Upper lobe of right lung (tissue), 1 donor: ENCODE measurements around the gene HSPG2. TPM values are rescaled to one million over a fixed set of nuclear protein-coding genes. Genes with fewer than 3 reads are reported as not detected.
A peak's percentile ranks its signal among the peaks of the same experiment; 100 is the strongest.

Experiments
- ATAC-seq: fragments of 200-7000 bp; cut with Tn5 transposase; one replicate; pipeline ENCODE4 v1.9.1; 2020; ENCODE audit warnings: mild to moderate bottlenecking, moderate library complexity
- DNase-seq: peaks from one replicate; pipeline ENCODE4 v3.0.0-alpha.2; 2020
- H3K27ac ChIP-seq: fragments of 200-600 bp; one replicate; pipeline ENCODE4 v1.8.0; 2022
- H3K27me3 ChIP-seq: fragments of 200-600 bp; one replicate; pipeline ENCODE4 v1.8.0; 2022; ENCODE audit warnings: mild to moderate bottlenecking
- H3K36me3 ChIP-seq: fragments of 200-600 bp; one replicate; pipeline ENCODE4 v1.8.0; 2022
- H3K4me1 ChIP-seq: fragments of 200-600 bp; one replicate; pipeline ENCODE4 v1.8.0; 2022
- H3K4me3 ChIP-seq: fragments of 200-600 bp; one replicate; pipeline ENCODE4 v1.8.0; 2022; ENCODE audit warnings: mild to moderate bottlenecking
- H3K9me3 ChIP-seq: fragments of 200-600 bp; one replicate; pipeline ENCODE4 v1.8.0; 2022
- CTCF ChIP-seq: fragments of 200-600 bp; IDR thresholded peaks from one replicate; pipeline ENCODE4 v1.8.0; 2022; ENCODE audit warnings: antibody characterized with exemption
- intact Hi-C: fragments of 100-400 bp; cut with DNase I; formaldehyde crosslinking; loops from one replicate; pipeline ENCODE4 v1.11.0; 2022
- total RNA-seq: library from RNA; stranded (reverse); fragmentation: NEBNext Ultra II Directional; extraction: Animal tissue kit (Norgen Biotek cat#: 25700); gene quantifications from one replicate; pipeline ENCODE4 v1.2.1, GENCODE V29; 2021
- donor health status: DM: no; HTN: yes; CAD: no; lungs with severe emphysema.

Gene HSPG2
- total RNA-seq, 1 donor from 2014 or later = 393 TPM

- peaks cover 25% of the 10 kb centered on the region for H3K4me1 ChIP-seq
- no peaks in the 10 kb centered on the region for H3K9me3 ChIP-seq
- ATAC-seq (no peak), DNase-seq (no peak)
- no peak overlapping the region for H3K27ac ChIP-seq
- no peaks in the 10 kb centered on the region for H3K27me3 ChIP-seq
- TF ChIP-seq CTCF = no peak
- no peaks in the 10 kb centered on the region for H3K36me3 ChIP-seq
- no peak overlapping the region for H3K4me3 ChIP-seq
- intact Hi-C loops = no loop called here
Observed at GRCh38 chr1:21941370-21941769, 4.3 kb upstream of the HSPG2 start.

GRCh38 chr1:21940492-21940891 lies 3.4 kb upstream of the HSPG2 start:
- H3K4me3 ChIP-seq = no peak overlapping the region
- no peaks in the 10 kb centered on the region for H3K9me3 ChIP-seq
- no peak for ATAC-seq
- H3K36me3 ChIP-seq = no peaks in the 10 kb centered on the region
- no peak overlapping the region for H3K27ac ChIP-seq
- no peak for TF ChIP-seq CTCF
- H3K4me1 ChIP-seq = peaks cover 26% of the 10 kb centered on the region
- DNase-seq = no peak
- intact Hi-C loops = no loop called here
- H3K27me3 ChIP-seq = no peaks in the 10 kb centered on the region

- Histone ChIP-seq H3K4me3 (no peak overlapping the region), H3K36me3 (no peaks in the 10 kb centered on the region), H3K27ac (peak overlapping the region; percentile 70), H3K27me3 (no peaks in the 10 kb centered on the region), H3K9me3 (no peaks in the 10 kb centered on the region), H3K4me1 (peaks cover 31% of the 10 kb centered on the region)
- DNase-seq (peak; percentile 82), ATAC-seq (no peak)
- intact Hi-C loops = no loop called here
- TF ChIP-seq CTCF = peak; percentile 48
Observed at GRCh38 chr1:21939650-21940374, 2.7 kb upstream of the HSPG2 start.

- intact Hi-C loops = no loop called here
Observed at GRCh38 chr1:21938732-21939538, 1.8 kb upstream of the HSPG2 start.

More at GRCh38 chr1:21938732-21939538, 1.8 kb upstream of the HSPG2 start:
- H3K4me3 ChIP-seq = no peak overlapping the region
- DNase-seq = no peak
- no peak for ATAC-seq
- H3K4me1 ChIP-seq = peaks cover 39% of the 10 kb centered on the region
- no peaks in the 10 kb centered on the region for H3K9me3 ChIP-seq
- peak overlapping the region; percentile 70 for H3K27ac ChIP-seq
- no peak for TF ChIP-seq CTCF
- H3K27me3 ChIP-seq = no peaks in the 10 kb centered on the region
- H3K36me3 ChIP-seq = no peaks in the 10 kb centered on the region
